NOMO-1 treated with DMSO at 0.1 percent for 48 hours (cell line): Measurements from ENCODE around the gene SHH.
A peak's percentile ranks its signal among the peaks of the same experiment; 100 is the strongest.

Experiments used
- DNase-seq: peaks from one replicate; lab custom pipeline; 2025; ENCODE audit not compliant: unreplicated experiment; lab: John Stamatoyannopoulos, UW

SHH gene

GRCh38 chr7:155766966-155767916 is 45.0 kb downstream of the SHH start:
- no peak for DNase-seq

- no peak for DNase-seq
Observed at GRCh38 chr7:155766386-155766785, 45.9 kb downstream of the SHH start.

DNA sequence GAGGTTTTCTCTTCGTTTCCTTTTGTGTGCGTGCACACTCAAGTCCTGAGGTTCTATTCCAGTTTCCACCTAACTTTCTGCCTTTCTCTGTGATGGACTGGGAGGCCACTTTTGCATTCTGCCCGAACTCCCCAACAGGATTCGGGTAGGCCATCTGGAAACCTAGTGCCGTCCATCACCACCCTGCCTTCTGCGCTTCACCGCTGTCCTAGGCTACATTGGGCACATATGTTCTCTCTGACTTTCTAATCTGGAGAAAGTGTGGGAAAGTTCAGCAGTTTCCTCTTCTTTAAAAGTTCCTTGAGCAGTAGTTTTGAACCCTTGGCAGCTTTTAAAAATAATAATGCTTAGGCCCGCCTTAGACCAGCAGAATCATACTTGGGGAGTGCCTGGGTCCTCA is 46.8 kb downstream of the SHH start:
- DNase-seq = no peak

DNA sequence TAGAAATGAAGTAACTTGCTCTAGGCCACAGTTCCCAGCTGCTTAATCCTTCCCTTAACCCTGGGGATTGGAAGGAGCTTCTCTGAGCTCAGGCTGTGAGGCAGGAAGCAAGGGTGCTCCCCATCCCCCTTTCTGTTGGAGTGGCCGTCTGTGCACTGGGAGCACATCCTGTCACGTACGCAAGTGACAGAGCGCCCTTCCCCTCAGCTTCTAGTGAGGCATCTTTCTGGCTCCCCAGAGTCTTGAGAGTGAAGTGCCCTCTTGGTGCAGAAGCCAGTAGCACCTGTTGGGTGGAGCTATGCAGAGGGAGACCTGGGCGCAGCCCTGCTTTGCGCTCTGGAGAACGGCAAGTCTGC is 47.8 kb downstream of the SHH start:
- DNase-seq = no peak

DNA sequence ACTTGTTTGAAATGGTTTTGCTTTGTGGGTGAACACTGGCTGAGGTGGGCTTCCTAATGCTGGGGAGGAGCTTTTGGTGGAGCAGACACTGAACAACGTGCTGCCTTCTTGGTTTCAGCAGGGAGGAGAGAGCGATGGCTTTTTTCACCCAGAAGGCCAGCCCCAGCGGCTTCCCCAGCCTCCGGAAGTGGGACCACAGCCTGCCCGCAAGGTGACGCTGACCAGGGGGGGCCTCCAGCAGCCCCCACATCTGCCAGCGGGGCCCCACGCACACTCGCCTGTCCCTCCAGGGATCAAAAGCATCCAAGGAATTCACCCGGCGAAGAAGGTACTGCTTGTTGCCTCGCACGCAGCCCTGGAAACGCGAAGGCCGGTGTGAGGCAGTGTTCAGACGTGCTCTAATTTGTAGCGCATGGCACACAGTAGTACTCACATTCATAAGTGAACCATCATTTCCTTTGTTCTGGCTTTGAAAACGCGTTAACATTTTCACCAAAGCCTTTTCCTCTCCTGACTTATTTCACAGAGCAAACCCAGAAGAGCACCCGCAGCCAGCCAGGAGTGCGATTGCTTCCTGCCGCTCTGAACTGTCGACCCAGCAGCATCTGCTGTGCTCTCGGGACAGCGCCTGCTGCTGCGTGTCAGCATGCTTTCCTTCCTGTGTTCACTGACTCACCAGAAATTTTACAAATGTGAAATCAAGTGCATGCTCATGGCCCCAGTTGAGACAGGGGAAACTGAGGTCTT is 48.4 kb downstream of the SHH start:
- DNase-seq = no peak

- DNase-seq = no peak
Observed at GRCh38 chr7:155763122-155763521, 49.1 kb downstream of the SHH start.

DNA sequence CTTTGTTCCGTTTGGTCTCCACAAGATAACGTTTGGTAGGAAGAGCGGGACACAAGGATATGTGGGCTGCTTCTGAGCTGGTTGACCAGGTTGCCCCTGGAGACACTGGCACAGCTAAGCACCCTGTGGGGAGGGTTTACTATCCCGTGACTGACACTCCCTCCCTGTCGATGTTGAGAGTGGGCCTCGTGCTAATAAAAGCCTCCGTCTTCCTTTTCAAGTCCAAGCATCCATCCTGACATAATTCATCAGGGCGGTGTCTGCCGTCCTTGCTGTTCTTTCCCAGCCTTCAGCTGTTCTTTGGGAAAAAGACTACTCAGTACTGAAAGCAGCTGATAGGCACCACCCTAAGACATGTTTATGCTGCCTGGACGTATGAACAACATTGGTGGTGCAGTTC is 49.6 kb downstream of the SHH start:
- no peak for DNase-seq

- no peak for DNase-seq
Observed at GRCh38 chr7:155762036-155762435, 50.2 kb downstream of the SHH start.

DNA sequence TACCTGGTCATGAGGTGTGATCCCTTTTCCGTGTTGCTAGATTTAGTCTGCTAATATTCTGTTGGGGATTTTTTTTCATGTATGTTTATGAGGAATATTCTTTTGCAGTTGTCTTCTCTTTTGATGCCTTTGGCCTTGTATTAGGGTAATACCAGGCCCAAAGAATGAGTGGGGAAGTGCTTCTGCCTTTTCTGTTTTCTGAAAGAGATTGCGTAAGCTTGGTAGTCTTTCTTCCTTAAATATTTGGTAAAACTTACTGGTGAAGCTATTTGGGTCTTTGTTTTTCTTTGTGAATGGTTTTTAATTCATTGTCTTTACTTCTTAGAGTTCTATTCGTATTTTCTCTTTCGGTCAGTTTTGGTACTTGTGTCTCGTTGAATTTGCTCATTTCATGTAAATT is 51.1 kb downstream of the SHH start:
- peak; percentile 47 for DNase-seq

GRCh38 chr7:155759740-155760430 is 52.4 kb downstream of the SHH start:
- no peak for DNase-seq

DNA sequence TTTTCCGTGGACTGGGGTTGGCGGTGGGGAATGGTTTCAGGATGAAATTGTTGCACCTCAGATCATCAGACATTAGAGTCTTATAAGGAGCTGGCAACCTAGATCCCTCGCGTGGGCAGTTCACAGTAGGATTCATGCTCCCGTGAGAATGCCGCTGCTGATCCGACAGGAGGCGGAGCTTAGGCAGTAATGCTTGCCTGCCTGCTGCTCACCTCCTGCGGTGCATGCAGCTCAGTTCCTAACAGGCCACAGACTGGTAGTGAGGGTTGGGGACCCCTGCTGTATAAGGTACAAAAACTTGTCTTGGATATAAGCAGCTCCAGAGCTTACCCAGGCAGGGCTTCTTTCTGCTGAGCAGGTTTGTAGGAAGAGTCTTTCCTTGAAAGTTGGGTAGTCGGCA is 53.9 kb downstream of the SHH start:
- no peak for DNase-seq

DNA sequence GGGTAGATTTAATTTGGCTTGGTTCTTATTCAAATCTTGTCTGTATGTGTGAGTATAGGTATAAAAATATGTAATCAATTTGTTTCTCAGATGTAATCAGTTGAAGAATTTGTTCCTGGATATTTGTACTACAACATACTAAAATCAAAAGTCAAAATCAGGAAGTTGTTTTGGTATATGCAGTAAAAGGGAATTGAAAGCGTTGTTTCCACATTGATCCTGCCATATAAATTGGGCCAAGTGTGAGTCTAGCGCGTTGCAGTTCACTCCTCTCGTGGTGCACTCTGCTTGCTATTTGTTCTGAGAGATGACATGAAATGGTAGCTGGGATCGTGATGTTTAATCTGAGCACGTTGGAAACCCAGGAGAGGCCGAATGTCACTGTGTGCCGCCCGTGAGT is 55.9 kb downstream of the SHH start:
- peak; percentile 73 for DNase-seq

DNA sequence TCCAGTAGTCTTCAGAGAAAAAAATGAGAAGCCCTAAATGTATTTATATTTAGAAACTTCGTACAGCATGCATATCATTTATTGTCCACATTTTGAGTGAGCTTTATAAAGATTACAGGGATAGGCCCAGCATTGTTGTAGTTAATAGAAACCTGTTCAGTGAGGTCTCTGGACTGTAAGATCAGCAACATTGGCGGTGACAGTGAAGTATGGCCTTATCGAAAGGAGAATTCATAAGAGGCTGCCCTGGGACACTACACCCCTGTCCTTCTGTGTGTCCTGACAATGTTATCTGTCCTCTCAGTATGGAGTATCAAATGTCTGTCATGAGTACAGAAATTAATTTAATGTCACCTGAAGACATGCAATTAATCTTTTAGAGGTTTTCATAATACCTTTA is 57.2 kb downstream of the SHH start:
- DNase-seq = no peak

- DNase-seq = no peak
Observed at GRCh38 chr7:155754165-155754564, 58.1 kb downstream of the SHH start.

GRCh38 chr7:155753446-155753965 is 58.8 kb downstream of the SHH start:
- no peak for DNase-seq

DNA sequence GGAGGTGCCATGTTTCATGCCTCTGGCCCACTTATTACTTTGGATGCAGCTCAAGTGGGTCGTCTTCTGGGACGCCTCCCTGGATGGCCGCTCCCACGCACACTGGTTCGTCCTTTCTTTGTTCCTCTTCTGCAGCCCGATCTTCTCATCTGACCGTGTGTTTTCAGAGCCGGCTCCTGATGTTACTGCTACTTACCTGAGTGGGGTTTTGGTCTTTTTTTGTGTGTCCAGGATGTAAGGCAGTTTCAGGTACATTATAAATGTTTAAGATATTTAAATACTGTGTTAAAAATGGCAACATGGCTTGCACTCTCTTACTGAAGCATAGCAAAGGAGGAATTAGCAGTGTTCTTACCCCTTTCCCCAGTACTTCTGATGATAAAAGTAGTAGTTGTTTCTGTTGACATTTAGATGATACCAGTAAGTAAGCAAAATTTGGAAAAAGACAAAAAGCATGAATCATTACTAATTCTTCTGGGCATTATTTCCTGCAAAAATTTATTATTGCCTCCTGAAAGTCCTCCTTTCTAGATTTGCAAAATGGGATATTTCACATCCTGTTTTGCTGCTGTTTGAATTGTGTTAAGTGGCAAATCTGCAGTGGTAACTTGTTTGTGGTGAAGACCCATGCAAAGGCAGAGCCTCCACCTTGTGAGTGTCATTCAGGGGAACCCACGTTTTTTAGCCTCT is 59.4 kb downstream of the SHH start:
- DNase-seq = no peak

DNA sequence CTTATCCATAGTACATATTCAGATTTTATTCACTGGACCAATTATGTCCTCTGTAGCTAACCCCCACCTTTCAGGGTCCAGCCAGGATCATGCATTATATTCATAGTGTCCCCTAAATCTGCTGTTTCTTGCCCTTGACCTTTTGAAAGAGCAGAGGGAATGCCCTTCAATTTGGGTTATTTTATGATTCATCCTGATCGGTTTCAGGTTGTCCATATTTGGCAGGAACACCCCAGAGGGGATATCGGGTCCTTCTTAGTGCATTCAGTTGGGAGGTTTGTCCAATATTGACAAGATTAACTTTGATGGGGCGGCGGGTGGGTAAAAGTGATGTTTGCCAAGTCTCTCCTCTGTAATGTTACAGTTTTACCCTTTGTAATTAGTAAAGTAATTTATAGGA is 60.9 kb downstream of the SHH start:
- no peak for DNase-seq

DNA sequence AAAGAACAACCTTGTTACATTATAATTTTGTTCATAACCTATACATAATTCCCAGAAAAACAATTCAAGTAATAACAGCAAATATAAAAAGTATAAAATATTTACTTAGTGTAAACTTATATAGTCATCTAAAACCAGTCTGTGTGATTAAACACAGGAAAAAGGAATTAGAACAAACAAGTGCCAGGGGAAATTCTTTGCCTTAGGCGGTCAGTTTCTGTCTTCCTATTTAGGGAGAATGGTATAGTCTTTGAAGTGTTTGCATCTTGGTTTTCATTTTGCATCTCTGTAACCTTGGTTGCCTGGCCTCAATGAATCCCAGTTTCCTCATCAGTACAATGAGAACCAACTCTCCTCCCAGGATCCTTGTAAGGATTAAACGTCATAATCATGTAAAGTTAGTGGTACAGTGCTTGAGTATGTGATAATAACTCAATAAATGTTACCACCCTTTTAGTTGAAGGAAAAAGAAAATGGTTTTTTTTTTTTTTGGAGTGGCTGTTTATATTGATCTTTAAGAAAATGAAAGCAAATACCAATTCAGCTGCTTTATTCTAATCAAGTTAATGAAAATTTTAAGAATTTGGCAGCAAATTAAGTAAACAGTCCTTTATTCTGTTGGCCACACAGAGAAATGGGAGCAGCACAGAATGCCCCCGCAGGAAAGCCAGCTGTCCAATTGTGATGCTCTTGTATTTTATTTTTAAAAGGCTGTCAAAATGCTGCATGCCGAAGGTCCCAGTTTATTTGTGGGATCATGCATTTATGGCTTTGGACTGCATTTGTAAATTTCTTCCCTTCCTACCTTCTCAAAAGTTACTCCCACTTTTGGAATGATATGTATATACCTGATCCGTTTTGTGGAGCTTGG is 61.8 kb downstream of the SHH start:
- DNase-seq = no peak
